Islet of Langerhans (tissue), 1 donor: ENCODE results near the gene ABLIM3.

ENCODE experiments used
- FAIRE-seq: peaks from one replicate; lab custom pipeline; 2011; peaks lifted over from hg19 to GRCh38; lab: Jason Lieb, UNC

The ABLIM3 gene

DNA sequence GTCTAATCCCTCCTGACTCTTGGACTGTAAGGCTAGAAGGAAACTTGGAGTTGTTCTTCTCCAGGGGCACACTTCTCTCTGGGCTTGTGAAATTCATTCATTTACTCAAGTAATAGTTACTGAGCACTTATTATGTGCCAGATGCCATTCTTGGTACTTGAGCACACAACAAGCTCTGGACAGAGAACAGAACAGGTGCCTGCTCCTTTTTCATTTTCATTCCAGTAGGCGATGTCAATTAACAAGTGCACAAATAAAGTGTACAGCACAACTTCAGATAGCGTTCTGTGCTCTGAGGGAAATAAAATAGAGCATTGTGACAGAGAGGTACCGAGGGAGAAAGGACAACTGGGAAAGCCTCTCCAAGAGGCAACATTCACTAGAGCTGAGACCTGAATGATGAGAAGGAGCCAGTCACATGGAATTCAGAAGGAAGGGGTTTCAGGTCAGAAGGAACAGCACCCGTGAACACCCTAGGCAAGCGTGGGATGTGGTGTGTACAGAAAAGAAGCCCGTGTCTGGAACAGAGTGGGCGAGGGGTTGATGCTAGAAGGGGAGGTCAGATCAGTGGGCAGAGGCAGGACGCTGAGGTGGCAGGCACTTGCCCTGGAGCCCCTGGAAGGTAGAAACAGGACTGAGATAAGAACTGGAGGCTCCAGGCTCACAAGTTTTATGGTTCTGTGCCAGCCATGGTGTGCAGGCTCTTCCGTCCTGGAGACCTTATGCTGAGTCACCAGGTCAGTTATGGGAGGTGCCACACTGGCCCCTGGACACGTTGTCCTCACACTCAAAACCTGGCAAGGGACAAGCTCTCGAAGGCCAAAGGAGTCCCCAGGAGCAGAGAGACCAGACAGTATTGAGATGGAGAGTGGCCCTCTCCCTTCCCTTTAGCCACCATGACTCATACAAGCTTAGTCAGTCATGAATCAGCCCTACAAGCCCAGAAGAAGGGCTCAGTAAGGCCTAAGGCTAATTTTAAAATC is 7.2 kb upstream of the ABLIM3 start:
- FAIRE-seq = no peak

DNA sequence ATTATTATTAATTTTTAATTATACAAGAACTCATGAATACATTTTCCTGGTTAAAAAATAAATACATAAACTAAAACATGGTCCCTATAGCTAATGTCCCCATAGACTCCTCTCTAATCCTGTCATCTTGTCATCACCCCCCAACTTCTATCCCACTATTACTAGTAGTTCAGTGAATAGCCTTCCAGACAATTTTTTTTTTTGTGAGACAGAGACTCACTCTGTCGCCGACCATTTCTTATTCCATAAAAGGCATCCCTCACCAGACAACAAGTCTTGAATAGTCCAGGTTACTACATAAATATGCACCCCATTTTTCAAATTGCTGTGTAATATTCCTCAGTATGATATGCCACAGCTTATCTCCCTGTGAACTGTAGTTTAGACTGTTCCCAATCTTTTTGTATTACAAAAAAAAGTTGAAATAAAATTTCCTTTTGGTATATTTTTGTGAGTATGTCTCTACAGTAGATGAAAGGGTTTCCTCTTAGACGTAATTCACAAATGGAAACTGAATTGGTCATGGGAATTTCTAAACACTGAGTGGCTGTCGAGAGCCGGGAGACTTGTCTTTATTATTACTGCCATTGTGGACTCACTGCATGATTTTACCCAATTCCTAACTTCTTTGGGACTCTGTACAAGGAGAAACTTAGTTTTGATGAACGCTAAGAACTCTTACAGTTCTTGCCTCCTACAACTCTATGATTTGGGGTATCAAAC is 6.4 kb upstream of the ABLIM3 start:
- FAIRE-seq = no peak

DNA sequence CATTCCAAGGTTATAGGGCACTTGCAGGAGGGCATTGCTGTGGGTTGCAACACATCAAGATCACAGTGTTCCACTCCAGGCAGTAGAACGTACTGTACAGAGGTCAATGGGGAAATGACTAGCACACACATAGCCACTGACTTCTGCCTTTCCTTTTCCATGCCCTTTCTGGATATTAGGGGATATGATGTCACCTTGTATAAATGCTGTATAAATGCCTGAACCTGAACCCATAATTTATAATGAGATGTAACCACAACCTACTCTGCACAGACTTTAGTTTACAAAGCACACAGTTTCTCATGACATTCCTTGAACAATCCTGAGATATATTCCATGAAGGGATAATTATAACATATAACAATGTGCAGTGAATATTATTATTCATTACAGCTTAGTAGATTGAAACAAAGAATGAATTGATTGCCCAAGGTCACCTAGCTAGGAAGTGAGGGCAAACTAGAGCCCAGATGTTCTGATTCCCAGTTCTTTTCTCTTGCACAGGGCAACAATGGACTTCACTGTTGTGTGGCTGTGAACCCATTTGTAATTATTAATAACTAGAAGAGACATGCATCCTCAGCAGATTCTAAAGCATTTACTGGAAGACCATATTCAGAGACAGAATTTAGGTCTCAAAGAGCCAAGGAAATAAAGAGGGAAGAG is 5.6 kb upstream of the ABLIM3 start:
- no peak for FAIRE-seq

DNA sequence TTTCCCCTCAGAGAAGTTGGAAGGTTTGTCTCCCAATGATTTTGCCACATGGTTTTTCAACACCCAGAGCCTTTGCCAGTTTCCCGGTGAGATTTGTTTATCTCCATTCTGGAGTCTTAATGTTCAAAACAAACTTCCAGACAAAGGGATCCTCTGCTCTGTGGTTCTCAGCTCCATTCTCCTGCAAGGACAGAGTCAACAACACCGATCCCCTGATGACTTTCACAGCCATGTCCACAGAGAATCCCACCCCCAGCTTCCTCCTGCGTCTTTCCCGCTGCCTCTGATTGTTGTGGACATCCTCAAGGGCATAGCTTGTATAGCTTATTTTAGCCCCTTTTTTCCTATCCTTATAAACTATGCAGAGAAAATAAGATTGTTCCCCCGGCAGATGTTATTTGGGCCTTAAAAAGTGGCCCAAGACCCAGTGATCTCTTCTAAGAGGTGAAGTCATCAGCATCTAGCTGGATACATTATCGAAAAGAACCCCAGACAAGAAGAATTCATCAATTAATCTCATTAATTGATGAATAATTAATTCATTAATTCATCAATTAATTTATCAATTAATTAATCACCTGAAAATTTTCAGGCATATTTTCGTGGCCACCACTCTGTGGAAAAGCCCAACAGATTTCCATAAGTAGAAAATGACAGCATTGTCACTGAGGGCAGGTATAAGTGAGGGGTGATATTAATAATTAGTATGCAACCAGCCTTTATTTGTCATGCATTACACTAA is 2.9 kb upstream of the ABLIM3 start:
- FAIRE-seq = no peak

DNA sequence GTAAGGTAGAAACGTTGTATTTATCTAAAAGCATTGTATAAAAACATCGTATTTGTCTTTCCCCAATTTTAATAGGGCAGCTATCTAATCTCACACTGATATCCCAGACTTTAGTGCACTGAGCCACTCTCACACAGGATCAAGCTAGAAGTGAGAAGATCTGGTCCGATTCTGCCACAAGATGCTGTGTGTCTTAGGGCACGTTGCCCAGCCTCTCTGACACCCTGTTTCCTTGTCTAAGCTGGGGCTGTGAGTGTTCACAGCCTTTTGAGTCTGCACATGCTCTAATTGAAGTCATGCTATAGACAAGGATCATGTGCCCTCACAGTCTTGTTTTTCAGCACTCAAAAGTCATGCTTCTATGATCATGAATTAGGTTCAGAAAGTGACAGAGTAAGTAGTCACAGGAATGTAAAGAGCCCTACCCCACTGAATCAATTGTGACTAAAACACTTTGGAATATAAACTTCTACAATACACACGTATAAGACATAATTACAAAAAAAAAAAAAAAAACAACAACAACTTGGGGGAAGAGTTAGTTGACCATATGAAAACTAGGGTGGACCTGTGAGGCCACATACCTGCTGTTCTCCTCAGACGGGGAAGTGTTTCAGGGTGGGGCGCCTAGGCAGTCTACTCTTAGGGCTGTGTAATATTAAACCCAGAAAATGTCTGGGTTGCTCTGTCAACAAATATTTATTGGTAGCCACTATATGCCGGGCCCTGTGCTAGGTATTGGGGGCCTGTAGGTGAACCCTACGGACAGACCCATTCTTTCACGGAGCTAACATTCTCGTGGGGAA is 893 bp upstream of the ABLIM3 start:
- FAIRE-seq = no peak

DNA sequence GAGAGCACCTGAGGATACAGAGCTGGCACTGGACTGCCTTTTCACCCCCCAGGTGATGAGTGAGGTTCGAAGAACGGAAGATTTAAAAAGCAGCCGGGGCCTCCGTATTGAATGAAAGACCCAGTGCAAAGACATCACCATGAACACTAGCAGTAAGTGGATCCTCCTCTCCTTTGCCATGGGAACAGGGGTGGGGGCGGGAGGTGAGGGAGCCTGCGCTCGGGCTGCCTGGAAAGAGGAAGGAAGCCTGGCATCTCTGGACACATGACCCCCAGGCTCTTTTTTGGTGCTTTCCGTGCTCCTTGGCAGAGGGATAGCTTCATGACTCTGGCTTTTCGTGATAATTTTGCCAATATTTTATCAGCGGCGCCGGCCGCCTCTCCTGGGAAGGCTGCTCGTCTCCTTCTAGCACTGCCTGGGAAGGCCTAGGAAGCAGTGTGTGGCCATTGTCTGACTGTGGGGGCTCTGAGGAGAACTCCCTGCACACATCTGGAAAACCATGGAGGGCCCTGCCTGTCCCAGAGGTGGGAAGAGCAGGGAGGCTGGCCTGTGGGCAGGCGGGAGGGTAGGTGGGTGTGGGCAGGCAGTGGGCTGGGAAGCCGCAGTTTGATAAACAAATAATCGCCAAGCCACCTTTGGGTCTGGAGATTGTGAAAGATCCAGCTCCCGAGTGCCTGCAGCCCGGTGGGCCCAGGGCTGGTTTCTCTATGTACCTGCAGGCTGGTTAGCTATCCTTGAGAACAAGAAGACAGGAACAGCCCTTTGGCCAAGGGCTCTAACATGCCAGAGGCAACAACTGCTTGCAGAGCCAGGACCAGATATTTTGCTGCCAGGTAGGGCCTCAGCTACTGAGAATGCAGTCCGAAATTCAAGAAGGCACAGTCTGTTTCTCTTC is 911 bp downstream of the ABLIM3 start:
- FAIRE-seq = no peak

DNA sequence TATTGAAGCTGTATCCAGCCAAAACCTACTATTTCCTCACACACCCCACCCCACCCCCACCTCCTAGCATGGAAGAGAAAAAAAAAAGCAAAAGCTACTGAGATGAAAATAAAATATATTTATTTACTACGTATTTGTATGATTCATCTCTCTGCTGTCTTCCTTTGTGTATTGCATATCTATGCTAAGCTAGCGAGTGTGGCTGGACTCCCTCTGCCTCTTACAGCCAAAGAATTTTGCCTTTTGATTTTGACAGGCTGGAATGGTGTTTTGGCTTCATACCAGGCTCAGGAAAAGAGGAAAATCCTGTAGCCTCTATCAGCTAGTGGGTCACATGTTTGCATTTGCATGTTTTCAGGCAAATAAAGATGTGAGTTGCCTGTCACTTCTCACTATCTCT is 2.2 kb downstream of the ABLIM3 start:
- FAIRE-seq = no peak

DNA sequence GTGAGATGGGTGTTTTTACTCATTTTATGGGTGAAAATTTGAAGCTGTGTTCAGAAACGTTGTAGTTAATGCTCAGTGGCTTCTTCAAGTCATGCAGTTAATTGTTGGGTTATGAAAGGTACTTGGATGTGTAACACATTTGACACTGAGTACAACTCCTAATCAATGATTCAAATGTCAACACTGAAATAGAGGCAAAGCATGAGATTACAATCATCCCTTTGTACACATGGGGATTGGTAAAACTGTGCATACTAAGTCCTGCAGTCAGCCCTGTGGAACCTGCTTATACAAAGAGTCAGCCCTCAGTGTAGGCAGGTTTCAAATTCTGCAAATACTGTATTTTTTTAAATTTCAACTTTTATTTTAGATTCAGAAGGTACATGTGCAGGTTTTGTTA is 3.3 kb downstream of the ABLIM3 start:
- no peak for FAIRE-seq

DNA sequence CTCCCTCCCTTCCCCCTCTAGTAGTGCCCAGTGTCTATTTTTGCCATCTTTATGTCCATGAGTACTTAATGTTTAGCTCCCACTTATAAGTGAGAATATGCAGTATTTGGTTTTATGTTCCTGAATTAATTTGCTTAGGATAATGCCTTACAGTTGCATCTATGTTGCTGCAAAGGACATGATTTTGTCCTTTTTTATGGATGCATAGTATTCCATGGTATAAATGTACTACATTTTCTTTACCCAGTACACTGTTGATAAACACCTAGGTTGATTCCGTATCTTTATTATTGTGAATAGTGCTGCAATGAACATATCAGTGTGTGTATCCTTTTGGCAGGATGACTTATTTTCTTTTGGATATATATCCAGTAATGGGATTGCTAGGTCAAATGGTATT is 3.8 kb downstream of the ABLIM3 start:
- no peak for FAIRE-seq

DNA sequence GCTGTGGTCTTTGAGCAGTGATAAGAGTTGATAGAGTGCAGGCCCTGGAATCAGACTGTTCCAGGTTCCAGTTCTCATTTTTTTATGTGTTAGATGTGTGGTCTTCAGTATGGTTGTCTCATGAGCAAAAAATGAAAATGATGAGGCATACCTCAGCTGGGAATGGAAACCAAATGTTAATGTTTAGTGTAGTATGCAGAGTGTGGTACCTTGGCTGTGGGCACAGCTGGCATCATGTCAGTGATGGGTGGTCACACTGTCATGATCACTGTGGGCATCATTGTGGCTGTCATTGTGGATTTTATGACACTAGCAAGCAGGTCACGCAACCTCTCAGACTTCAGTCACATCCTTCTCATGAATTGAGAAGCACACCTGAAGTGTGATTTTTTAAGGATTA is 6.4 kb downstream of the ABLIM3 start:
- FAIRE-seq = no peak

DNA sequence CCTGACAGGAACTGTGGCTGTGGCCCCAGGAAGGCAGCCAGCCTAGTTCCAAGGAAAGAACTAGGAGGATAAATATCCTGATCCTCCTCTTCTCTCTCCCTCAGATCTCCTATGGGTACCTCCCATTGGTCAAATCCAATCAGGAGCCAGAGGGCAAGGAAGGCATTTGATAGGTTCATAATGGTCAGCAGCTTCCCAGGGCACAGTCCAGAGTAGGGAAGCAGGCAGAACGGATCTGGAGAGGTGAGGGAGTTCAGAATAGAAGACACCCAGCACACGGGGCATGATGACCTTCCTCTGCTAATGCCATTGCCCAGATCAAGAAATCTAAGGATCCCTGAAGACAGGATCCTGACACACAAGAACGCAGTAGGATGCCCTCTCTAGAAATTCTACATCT is 8.6 kb downstream of the ABLIM3 start:
- FAIRE-seq = no peak

DNA sequence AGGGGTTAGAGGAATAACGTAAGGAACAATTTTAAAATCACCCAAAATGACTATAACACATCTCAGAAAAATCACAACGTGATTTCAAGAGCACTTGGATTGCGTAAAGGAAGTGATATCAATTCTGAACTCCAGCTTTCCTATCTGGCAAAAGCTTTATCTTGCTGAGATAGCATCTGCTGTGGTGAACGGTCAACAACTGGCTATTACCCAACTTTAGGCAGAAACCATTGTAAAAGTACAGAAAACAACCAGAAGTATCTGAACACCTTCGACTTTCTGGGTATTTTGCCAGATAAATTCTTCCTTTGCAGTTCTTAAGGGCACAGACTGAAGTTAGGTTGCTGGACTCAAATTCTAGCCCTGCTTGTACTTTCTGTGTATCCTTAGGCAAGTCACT is 9.2 kb downstream of the ABLIM3 start:
- no peak for FAIRE-seq

DNA sequence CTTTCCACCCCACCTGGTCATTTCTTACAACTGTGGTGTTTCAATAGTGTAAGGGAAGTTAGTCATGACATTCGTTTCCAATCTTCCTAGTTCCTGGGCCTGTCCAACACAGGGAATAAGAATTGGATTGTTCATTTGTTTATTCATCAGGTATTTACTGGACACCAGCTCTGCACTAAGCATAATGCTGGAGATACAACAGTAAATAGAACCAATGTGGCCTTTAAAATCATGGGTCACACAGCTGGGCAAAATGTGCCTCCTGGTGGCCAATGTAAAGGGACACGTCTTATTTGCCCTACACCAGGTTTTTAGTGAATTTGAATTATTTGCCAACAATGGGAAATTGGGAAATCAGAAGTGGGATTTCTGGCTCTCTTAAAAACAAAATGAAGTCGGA is 10.4 kb downstream of the ABLIM3 start:
- FAIRE-seq = no peak

DNA sequence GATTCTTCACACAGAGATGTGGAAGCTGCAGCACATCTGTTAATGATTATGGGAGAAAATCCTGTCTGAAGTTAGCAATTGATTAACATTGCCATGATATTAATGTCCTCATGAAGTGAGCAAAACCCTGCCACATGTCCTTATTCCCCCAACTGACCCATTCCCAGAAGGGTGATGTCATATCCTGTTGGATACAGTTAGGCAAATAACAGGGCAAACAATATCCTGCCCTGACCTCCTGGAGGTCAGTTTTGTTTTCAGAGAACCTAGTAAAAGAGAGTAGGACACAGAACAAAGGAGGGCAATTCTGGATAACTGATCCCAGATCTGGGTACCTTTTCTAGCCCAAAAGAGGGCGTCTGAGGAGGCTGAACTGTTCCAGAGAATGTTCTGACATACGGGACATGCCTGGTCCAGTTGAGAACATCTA is 11.0 kb downstream of the ABLIM3 start:
- FAIRE-seq = no peak

DNA sequence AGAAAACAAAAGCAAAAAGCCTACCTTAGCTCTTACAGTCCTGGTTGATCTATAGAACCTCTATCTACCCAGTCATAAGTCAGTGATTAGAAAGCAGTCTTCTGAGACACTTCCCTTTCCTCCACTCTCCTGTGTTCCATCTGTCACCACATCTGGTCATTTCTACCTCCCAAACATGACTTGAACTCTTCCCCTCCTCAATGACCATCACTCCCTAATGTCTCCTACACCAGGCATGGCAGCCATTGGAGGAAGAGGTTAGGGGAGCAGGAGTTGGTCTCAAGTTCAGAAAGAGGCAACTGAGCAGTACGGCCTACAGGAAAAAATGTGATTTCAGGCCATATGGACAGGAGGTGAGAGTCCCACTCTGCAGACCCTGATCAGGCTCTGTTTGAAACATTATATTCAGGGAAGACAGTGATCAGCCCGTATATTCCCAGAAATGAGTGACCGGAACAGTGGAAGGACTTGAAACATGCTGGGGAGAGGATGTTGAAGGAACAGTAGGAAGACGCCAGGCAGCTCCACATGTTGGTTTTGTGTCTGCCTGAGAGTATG is 12.0 kb downstream of the ABLIM3 start:
- no peak for FAIRE-seq

DNA sequence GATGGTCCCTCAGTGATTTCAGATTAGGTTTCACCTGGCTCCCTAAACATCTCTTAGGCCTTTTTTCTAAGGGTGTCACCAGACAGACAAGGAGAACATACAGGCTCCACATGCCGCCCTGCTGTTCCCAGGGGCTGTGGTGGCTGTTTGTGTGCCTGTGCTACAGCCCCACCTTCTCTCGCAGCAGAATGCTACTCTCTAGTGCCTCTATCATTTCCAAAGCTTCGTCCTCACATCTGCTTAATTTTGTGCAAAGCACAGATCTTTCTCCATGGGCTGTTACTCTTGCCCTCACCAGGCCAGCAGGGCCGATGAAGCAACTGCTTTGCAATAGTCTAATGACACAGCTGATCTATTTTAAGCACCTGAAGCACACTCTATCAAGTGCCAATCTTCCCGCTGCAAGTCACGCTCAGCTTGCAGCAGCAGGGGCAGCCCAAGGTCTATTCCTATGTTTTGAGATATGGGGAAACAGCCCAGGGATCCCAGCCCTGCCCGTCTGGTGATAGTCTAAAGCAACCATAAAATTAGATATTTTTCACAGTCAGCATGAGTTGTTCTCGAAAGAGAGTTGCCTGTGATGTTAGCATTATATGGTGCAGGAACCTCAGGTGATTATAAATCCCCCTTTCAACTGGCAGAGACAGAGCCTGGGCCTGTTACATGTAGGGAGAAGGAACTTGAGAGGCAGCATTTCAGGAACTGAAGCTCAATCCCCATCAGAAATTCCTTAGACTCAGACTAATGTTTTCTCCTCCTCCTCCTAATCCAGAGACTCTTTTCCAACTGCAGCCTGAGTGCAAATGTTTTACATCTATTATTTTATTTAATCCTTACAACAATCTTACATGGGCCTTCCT is 12.7 kb downstream of the ABLIM3 start:
- no peak for FAIRE-seq

DNA sequence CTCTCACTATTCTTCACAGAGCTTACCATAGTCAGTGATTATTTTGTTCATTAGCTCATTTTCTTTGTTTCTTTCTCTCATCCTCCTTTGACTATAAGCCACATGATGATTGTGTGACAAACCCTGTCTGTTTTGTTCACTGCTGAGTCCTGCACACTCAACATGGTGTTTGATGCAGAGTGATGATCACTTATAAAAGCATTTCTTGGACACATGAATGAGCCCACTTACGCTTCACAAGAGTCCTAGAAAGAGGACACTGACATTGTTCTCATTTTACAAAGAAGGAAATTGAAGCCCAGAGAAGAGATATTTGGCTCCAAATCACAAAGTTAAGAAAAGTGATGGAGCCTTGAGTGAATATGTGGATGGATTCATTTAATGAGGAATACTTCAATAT is 13.4 kb downstream of the ABLIM3 start:
- no peak for FAIRE-seq

DNA sequence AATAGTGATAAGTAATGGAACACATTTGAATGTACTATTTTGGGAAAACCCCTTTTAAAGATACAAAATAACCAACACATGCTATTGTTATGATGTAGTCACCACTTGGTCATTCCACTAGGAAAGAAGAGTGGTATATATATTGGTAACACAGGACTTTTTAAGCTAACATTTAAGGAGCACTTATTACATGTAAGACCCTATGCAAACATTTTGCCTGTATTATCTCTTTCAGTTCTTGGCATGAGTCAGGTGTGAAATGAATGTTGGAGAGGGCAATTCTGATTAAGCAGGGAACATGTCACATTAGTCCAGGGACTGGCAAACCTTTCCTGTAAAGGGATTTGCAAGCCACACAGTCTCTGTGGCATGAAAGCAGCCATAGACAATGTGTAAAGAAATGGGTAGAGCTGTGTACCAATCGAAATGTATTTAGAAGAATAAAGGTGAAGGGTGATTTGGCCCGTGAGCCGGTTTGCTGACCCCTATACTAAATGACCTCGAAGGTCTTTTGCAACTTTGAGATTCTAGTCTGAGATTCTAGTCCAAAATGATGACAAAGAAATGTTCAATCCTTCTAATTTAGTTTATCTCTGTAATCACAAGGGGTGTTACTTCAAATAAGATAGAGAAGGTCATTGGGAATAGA is 15.3 kb downstream of the ABLIM3 start:
- FAIRE-seq = no peak

DNA sequence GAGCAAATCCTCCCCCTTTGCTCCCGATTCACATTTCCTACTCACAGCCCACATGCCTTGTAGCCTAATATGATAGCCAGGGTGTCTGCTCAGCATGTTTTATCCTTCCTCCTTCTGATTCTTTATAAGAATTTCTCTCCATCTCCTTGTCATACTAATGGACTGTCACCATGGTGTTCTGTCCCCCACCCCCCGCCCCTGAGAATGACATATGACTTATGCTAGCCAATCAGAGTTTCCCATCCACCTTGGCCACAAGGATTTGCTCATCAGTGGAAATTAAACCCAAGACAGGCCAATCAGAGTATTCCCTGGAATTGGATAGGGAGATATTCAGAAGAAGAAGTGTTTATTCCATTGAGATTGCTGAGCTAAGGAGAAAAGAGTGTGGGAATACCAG is 16.0 kb downstream of the ABLIM3 start:
- no peak for FAIRE-seq
